Ectodermal cell (in vitro differentiated cells): Measurements from ENCODE around the gene TTLL5.
"Not testable (repeated sequence)": the region's sequence is repeated elsewhere in the genome, so short reads cannot be mapped to it uniquely, and the experiment has no call there.

Source experiments
- H3K27ac ChIP-seq: 2 replicates; pipeline ENCODE4 v1.7.0; 2013; ENCODE audit warnings: mild to moderate bottlenecking, low read depth, low read length; ENCODE audit not compliant: insufficient read depth, poor library complexity, severe bottlenecking
- H3K27me3 ChIP-seq: 2 replicates; pipeline ENCODE4 v1.7.0; 2013; ENCODE audit warnings: mild to moderate bottlenecking, low read length; ENCODE audit not compliant: insufficient read depth, control insufficient read depth, poor library complexity, severe bottlenecking
- H3K36me3 ChIP-seq: one replicate; pipeline ENCODE4 v1.7.0; 2013; ENCODE audit warnings: low read length; ENCODE audit not compliant: control insufficient read depth, insufficient read depth
- H3K4me1 ChIP-seq: one replicate; pipeline ENCODE4 v1.7.0; 2013; ENCODE audit warnings: low read length; ENCODE audit not compliant: control insufficient read depth, insufficient read depth
- H3K4me3 ChIP-seq: 2 replicates; pipeline ENCODE4 v1.7.0; 2013; ENCODE audit warnings: low read depth, low read length, control low read depth; ENCODE audit not compliant: insufficient read depth
- H3K9me3 ChIP-seq: 2 replicates; pipeline ENCODE4 v1.7.0; 2013; ENCODE audit warnings: mild to moderate bottlenecking, low read length, moderate library complexity; ENCODE audit not compliant: control insufficient read depth
- WGBS, 2 experiments: methylation state at CpG; one replicate each; pipeline ENCODE4 v1.1.7; 2013; ENCODE audit warnings: missing lambda C conversion rate in 2 of 2; 5-methylcytosine and 5-hydroxymethylcytosine counted together

TTLL5 gene

DNA sequence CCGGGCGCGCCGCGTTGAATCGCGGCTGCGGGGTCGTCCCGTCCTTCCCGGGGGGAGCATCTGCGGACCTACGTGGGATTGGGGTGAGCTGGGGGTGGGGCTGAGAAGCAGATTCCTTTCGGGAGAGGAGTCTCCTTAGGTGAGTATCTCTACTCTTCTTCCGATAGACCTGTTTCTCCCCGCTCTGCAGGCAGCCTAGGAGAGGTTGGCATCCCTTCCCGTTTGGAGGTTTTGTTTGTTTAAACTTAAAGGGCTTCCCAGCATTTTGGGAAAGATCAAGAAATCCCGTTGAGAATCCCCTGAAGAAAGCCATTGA lies 411 bp downstream of the TTLL5 start:
- peaks cover 8% of the 10 kb centered on the region for H3K36me3 ChIP-seq

DNA sequence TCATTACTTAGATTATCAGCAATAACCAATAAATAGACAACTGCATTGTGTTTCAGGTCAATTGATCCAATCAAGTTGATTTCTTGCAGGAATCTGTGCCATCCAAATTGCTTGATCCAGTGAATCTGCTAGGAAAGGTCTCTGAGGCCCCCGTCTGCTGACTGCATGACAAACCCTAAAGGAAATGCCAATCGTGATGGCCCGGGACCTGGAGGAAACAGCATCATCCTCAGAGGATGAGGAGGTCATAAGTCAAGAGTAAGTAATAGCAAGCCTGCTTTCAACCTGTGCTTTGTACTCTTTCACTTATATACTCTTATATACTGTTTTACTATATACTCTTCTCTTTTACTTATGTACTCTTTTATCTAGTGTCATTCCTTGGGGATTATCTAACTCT lies 1.9 kb downstream of the TTLL5 start:
- peaks cover 8% of the 10 kb centered on the region for H3K36me3 ChIP-seq
- H3K27ac ChIP-seq, result no peak overlapping the region
- H3K9me3 ChIP-seq, result no peaks in the 10 kb centered on the region
- peaks cover 3% of the 10 kb centered on the region for H3K4me1 ChIP-seq
- H3K27me3 ChIP-seq, result no peaks in the 10 kb centered on the region
- no peak overlapping the region for H3K4me3 ChIP-seq
- 88 to 94% methylated on average over 3 of the region's 3 CpGs for WGBS, 2 experiments

More for the DNA sequence above, 411 bp downstream of the TTLL5 start:
- no peaks in the 10 kb centered on the region for H3K27me3 ChIP-seq
- WGBS, 2 experiments, result 0% methylated on average over 18 of the region's 18 CpGs
- peaks cover 3% of the 10 kb centered on the region for H3K4me1 ChIP-seq
- peak overlapping the region; percentile 84 for H3K27ac ChIP-seq
- peak overlapping the region; percentile 54 for H3K4me3 ChIP-seq
- H3K9me3 ChIP-seq, result no peaks in the 10 kb centered on the region

DNA sequence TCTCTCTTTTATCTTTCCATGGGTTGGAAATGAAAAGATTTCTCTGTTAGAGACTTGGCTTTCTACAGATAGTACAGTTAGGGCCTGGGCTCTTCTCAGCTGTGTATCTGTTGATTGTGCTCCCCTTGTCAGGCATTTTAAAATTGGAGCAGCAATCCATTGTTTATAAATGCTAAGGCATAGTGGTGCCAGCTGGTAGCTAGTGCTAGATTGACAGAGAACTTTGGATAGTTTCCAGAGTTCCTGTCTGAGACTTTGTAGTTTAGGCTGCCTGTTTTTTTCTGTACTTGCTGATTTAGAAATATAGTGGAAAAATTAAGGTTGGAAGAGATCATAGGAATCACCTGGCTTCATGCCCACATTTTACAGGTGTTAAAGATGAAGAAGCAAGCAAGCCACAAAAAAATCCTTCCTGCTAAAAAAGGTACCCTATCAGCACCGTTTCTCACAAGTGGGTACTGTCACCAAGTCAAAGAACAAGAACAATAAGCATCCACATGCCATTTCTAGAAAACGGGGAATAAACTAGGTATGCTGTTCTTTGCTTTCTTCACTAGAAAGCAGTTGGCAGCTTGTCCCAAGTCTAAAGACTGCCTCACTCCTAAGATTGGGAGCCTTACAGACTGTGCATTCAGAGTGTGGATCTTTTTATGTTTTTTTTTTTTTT lies 6.2 kb downstream of the TTLL5 start:
- 92% methylated on average over 2 of the region's 2 CpGs for WGBS, 2 experiments
- Histone ChIP-seq H3K4me1 (no peaks in the 10 kb centered on the region), H3K9me3 (no peaks in the 10 kb centered on the region), H3K4me3 (no peak overlapping the region), H3K27me3 (no peaks in the 10 kb centered on the region), H3K36me3 (peaks cover 15% of the 10 kb centered on the region), H3K27ac (no peak overlapping the region)

DNA sequence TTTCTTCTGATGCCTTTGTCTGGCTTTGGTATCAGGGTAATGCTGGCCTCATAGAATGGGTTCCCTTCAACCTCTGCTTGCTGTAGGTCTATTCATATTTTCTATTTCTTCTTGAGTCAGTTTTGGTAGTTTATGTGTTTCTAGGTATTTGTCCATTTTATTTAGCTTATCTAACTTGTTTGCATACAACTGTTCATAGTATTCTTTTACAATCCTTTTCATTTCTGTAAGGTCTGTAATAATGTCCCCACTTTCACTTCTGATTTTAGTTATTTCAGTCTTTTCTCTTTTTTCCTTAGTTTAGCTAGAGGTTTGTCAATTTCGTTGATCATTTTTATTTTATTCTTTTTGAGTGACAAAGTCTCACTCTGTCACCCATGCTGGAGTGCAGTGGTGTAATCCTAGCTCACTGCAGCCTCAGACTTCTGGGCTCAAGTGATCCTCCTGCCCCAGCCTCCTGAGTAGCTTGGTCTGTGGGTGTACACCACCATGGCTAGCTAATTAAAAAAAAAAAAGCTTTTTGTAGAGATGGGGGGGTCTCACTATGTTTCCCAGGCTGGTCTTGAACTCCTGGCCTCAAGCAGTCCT lies 11.7 kb downstream of the TTLL5 start:
- 94 to 100% methylated on average over 1 of the region's 1 CpG for WGBS, 2 experiments
- Histone ChIP-seq H3K36me3 (peaks cover 6% of the 10 kb centered on the region), H3K27me3 (no peaks in the 10 kb centered on the region), H3K4me3 (no peak overlapping the region), H3K27ac (no peak overlapping the region), H3K9me3 (no peaks in the 10 kb centered on the region), H3K4me1 (no peaks in the 10 kb centered on the region)

DNA sequence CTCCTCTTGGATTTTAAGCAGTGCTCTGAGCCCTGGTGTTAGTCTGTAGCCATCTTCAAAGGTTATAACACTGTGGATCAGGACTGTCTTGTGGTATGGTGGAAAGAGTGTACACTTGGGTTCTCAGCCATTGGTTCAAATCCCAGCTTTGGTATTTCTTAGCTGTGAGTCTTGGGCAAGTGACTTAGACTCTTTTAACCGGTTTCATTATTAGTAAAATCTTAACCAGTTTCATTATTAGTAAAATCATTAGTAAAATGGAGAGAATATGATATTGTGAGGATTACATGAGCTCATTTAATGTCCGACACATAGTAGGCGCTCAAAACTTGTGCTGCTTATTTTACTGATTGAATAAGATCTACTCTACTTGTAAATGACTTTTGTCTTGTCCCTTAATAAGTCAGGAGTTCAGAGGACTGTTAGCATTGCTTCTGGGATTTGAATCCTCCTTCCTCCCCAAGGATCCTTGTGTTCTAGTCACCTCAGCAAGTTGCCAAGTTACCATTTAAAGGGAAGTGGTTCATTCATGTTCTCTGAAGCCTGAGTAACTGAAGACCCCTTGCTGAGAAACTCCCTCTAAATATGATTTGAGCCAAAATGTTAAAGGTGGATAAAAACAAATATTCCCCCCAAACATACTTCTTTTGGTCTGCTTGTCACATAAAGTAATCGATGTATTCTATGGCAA lies 12.4 kb downstream of the TTLL5 start:
- no peaks in the 10 kb centered on the region for H3K9me3 ChIP-seq
- H3K4me1 ChIP-seq, result no peaks in the 10 kb centered on the region
- WGBS, 2 experiments, result 91 to 94% methylated on average over 3 to 4 of the region's 4 CpGs
- no peaks in the 10 kb centered on the region for H3K27me3 ChIP-seq
- H3K36me3 ChIP-seq, result peaks cover 6% of the 10 kb centered on the region
- H3K4me3 ChIP-seq, result no peak overlapping the region
- no peak overlapping the region for H3K27ac ChIP-seq

DNA sequence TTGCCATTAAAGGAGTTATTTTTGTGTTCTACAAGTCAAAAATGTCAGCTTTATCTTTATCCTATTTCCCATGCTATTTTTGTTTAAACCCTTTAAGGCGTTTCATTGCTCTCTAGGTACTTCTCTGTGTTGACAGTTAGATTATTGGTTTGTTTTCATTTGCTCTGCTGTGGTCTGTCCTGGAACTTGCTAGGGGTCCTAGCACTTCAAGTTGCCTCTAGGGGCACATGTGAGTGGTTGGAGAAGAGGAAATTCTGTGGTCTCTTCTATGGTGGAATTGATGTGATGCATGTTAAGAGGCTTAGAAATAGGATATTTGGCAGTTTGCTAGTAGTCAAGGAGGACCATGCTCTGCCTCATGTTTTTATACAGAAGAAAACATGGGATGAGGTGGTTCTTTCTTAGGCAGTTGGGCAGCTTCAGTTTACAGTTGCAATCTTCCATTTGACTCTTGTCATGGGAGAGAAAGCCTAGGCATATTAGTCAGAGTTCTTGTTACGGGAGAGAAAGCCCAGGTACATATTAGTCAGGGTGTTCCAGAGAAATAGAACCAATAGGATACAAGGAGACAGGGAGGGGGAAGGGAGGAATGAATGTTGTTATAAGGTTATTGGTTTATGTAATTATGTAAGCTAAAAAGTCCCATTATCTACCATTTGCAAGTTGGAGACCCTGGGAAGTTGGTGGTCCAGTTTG lies 14.4 kb downstream of the TTLL5 start:
- 94% methylated on average over 2 of the region's 2 CpGs for WGBS, 2 experiments
- Histone ChIP-seq H3K27me3 (no peaks in the 10 kb centered on the region), H3K36me3 (peaks cover 6% of the 10 kb centered on the region), H3K4me3 (no peak overlapping the region), H3K9me3 (no peaks in the 10 kb centered on the region), H3K27ac (no peak overlapping the region), H3K4me1 (no peaks in the 10 kb centered on the region)

DNA sequence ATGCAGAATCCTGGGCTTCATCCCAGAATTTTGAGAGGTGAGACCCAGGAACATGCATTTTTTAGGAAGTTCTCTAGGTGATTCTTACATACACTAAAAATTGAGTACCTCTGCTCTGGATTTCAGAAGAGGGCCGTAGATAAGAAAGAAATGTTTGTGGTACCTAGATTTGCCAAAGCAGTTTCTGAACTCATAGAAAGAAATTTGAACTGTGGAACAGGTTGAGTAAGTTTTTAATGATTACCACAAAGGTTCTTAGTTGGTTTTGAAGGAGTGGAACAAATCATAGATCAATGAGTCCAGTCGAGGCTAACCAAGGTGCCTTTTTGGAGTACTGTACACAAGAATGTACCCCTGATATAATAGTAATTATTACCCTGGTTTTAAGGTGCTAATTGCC lies 24.9 kb downstream of the TTLL5 start:
- Histone ChIP-seq H3K4me1 (no peaks in the 10 kb centered on the region), H3K36me3 (peaks cover 24% of the 10 kb centered on the region), H3K27me3 (no peaks in the 10 kb centered on the region), H3K4me3 (no peak overlapping the region), H3K27ac (no peak overlapping the region), H3K9me3 (no peaks in the 10 kb centered on the region)
- 91 to 95% methylated on average over 1 to 2 of the region's 2 CpGs for WGBS, 2 experiments

DNA sequence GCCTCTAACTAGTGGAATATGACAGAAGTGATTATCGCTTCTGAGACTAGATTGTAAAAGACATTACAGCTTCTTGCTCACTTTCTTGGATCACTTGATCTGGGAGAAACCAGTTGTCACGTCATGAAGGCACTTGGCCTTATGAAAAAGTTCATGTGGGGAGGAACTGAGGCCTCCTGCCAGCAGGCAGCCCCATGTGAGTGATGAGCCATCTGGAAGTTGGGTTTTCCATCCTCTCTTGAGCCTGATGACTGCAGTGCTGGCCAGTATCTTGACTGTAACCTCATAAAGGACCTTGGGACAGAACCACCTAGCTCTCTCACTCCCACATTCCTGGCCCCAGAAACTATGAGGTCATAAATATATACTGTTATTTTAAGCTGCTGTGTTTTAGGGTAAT lies 28.0 kb downstream of the TTLL5 start:
- H3K36me3 ChIP-seq, result peaks cover 20% of the 10 kb centered on the region

DNA sequence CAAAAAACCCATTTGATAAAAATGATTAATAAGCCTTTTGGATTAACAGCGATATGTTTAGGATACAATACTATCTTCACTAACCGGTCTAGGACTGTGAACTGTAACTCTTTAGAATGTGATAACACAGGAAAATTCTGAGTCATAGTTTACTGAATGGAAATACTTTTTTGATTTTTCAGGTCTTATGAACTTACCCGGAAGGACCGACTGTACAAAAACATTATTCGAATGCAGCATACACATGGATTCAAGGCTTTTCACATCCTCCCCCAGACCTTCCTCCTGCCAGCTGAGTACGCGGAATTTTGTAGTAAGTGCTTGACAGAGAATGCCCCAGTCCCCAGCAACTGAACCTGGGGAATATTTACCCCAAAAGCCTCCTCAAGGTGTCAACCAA lies 29.0 kb downstream of the TTLL5 start:
- H3K9me3 ChIP-seq, result no peaks in the 10 kb centered on the region
- H3K36me3 ChIP-seq, result peaks cover 24% of the 10 kb centered on the region
- no peak overlapping the region for H3K4me3 ChIP-seq
- H3K4me1 ChIP-seq, result no peaks in the 10 kb centered on the region
- no peak overlapping the region for H3K27ac ChIP-seq
- H3K27me3 ChIP-seq, result no peaks in the 10 kb centered on the region
- 98% methylated on average over 6 to 7 of the region's 7 CpGs for WGBS, 2 experiments

More for the DNA sequence above, 28.0 kb downstream of the TTLL5 start:
- Histone ChIP-seq H3K4me3 (no peak overlapping the region), H3K9me3 (no peaks in the 10 kb centered on the region), H3K4me1 (no peaks in the 10 kb centered on the region), H3K27me3 (no peaks in the 10 kb centered on the region), H3K27ac (no peak overlapping the region)
- 91 to 93% methylated on average over 2 of the region's 2 CpGs for WGBS, 2 experiments

DNA sequence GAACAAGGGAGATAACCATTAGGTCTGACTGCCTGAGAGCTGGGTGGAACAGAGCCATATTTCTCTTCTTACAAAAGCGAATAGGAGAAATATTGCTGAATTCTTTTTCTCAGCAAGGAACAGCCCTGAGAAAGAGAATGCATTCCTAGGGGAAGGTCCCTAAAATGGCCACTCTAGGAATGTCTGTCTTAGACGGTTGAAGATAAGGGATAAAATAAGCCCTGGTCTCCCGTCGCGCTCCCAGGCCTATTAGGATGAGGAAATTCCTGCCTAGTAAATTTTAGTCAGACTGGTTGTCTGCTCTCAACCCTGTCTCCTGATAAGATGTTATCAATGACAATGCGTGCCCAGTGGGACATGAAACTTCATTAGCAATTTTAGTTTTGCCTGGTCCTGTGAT lies 34.0 kb downstream of the TTLL5 start:
- H3K4me1 ChIP-seq, H3K27ac ChIP-seq, H3K27me3 ChIP-seq, H3K4me3 ChIP-seq, H3K9me3 ChIP-seq: not testable (repeated sequence)
- WGBS, 2 experiments, result 93 to 98% methylated on average over 6 of the region's 6 CpGs
- peaks cover 29% of the 10 kb centered on the region for H3K36me3 ChIP-seq
